Measurements from ENCODE around the gene UBE2O. TPM values are rescaled to one million over a fixed set of nuclear protein-coding genes. Genes with fewer than 3 reads are reported as not detected.

Gene UBE2O
- total RNA-seq, 1 experiment from 2014 or later: 64.7 TPM

DNA sequence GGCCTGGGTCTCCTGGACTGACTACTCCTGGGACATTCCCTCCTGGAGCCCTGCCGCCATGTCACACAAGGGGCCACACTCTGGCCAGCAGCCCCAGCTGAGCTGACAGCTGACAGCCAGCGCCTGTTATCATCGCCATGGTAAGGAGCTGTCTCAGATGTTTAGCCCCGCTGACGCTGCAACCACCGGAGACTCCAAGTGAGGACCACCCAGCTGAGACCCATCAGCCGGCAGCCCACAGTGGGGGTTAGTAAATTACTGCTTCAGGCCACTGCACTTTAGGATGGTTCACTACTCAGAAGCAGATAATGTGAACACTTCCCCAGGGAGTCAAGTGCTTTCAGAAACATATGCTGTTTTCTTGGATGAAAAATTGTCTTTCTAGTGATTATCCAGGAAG, 83.1 kb downstream of the UBE2O start:
- DNase-seq (no peak), ATAC-seq (no peak)
- CTCF ChIA-PET: interaction anchor here (0.8 to 1.7 kb wide), 4 partner anchors 8 to 28 kb away, joined by 6 to 24 read pairs (median 14); partner anchors contain the start of genes PRPSAP1 and SPHK1
- Histone ChIP-seq H3F3A (ENCODE audit: low read length, unreplicated experiment) (no peaks in the 10 kb centered on the region), H3K4me3 (ENCODE audit: low read length) (no peak overlapping the region), H3K9me3 (ENCODE audit: low read length) (no peaks in the 10 kb centered on the region), H3K9ac (ENCODE audit: low read length) (peak overlapping the region; percentile 25; the same call in 1 of the 2 replicates), H3K36me3 (ENCODE audit: low read depth, low read length) (no peaks in the 10 kb centered on the region), H3K9me2 (replicated peaks; ENCODE audit: low read length) (no peaks in the 10 kb centered on the region), H3K4me1 (ENCODE audit: insufficient read depth, low read length) (peaks cover 28% of the 10 kb centered on the region), H2AFZ (ENCODE audit: low read length) (no peak overlapping the region), H4K20me1 (ENCODE audit: low read length) (no peaks in the 10 kb centered on the region), H3K4me2 (ENCODE audit: low read length) (peak overlapping the region; percentile 51; the same call in 1 of the 2 replicates), H3K27me3 (ENCODE audit: low read length) (no peaks in the 10 kb centered on the region), H3K79me2 (ENCODE audit: low read length) (no peaks in the 10 kb centered on the region), H3K27ac (ENCODE audit: low read length) (peak overlapping the region; percentile 80)
- POLR2A ChIA-PET (ENCODE audit: unreplicated experiment): interaction anchor here (0.6 kb wide), 1 partner anchor 916 kb away, joined by 7 read pairs; no protein-coding TSS in a partner anchor
- intact Hi-C loops (cut with micrococcal nuclease): loop anchor here (1.0 to 2.0 kb wide), 3 partner anchors 15 to 28 kb away; no protein-coding TSS in a partner anchor
- BruUV-seq (replicated peaks): no TSS peak
- no peak for TF ChIP-seq EZH2 (IDR thresholded peaks at IDR 0.05; ENCODE audit: low read length, unreplicated experiment)
- no peak for TF ChIP-seq EZH2phosphoT487 (IDR thresholded peaks at IDR 0.05; ENCODE audit: borderline replicate concordance, low read length)
- no peak for TF ChIP-seq CTCF (conservative IDR thresholded peaks at IDR 0.05; ENCODE audit: low read depth, low read length)

DNA sequence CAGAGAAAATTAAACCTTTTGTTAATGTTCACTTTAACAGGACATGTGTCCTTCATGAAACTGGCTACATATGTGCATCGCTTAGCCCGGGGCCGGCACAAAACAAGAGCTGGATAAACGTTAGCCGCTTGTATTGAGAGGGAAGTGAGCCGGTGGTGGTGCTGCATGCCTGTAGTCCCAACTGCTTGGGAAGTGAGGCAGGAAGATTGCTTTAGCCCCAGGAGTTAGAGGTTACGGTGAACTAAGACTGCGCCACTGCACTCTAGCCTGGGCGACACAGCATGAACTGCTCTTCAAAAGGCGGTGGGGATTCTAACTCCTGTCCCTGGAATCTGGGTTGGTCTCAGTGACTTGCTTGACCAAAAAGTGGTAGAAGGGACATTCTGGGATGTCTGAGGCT, 83.6 kb downstream of the UBE2O start:
- Histone ChIP-seq H3F3A (ENCODE audit: low read length, unreplicated experiment) (no peaks in the 10 kb centered on the region), H3K9ac (ENCODE audit: low read length) (no peak overlapping the region), H4K20me1 (ENCODE audit: low read length) (no peaks in the 10 kb centered on the region), H3K79me2 (ENCODE audit: low read length) (no peaks in the 10 kb centered on the region), H3K9me2 (replicated peaks; ENCODE audit: low read length) (no peaks in the 10 kb centered on the region), H3K4me1 (ENCODE audit: insufficient read depth, low read length) (peaks cover 28% of the 10 kb centered on the region), H3K4me3 (ENCODE audit: low read length) (no peak overlapping the region), H2AFZ (ENCODE audit: low read length) (no peak overlapping the region), H3K4me2 (ENCODE audit: low read length) (no peak overlapping the region), H3K36me3 (ENCODE audit: low read depth, low read length) (no peaks in the 10 kb centered on the region), H3K27me3 (ENCODE audit: low read length) (no peaks in the 10 kb centered on the region), H3K9me3 (ENCODE audit: low read length) (no peaks in the 10 kb centered on the region), H3K27ac (ENCODE audit: low read length) (no peak overlapping the region)
- no peak for TF ChIP-seq CTCF (conservative IDR thresholded peaks at IDR 0.05; ENCODE audit: low read depth, low read length)
- TF ChIP-seq EZH2phosphoT487 (IDR thresholded peaks at IDR 0.05; ENCODE audit: borderline replicate concordance, low read length): no peak
- TF ChIP-seq EZH2 (IDR thresholded peaks at IDR 0.05; ENCODE audit: low read length, unreplicated experiment): no peak
- ChIA-PET POLR2A (ENCODE audit: unreplicated experiment) (no interaction called here), CTCF (interaction anchor here (1.7 kb wide), 1 partner anchor 29 kb away, joined by 24 read pairs; no protein-coding TSS in a partner anchor)
- no TSS peak for BruUV-seq (replicated peaks)
- DNase-seq (no peak), ATAC-seq (no peak)
- intact Hi-C loops (cut with micrococcal nuclease): no loop called here

DNA sequence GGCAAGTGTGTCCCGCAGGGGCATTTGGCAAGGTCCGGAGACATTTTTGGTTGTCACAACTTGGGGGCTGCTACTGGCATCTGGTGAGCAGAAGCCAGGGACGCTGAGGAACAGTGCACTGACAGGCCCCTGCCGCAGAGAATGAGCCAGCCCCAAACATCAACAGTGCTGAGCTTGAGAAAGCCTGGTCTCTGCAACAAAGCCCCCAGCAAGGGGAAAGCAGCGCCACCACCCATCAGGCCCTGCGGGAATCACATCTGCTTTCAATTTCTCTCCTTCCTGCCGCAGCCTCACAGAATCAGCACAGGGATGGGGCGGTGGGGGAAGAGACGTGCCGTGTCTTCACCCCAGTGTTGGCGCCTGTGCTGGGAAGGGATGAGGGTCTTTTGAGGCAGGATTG, 84.4 kb downstream of the UBE2O start:
- H3K27ac ChIP-seq (ENCODE audit: low read length): no peak overlapping the region
- no peak overlapping the region for H3K9ac ChIP-seq (ENCODE audit: low read length)
- ChIA-PET CTCF (no interaction called here), POLR2A (ENCODE audit: unreplicated experiment) (no interaction called here)
- H3K79me2 ChIP-seq (ENCODE audit: low read length): no peaks in the 10 kb centered on the region
- H3K4me1 ChIP-seq (ENCODE audit: insufficient read depth, low read length): peaks cover 28% of the 10 kb centered on the region
- no peak for ATAC-seq
- no peak overlapping the region for H2AFZ ChIP-seq (ENCODE audit: low read length)
- TF ChIP-seq EZH2phosphoT487 (IDR thresholded peaks at IDR 0.05; ENCODE audit: borderline replicate concordance, low read length) (no peak), CTCF (conservative IDR thresholded peaks at IDR 0.05; ENCODE audit: low read depth, low read length) (no peak), EZH2 (IDR thresholded peaks at IDR 0.05; ENCODE audit: low read length, unreplicated experiment) (no peak)
- no peaks in the 10 kb centered on the region for H3K27me3 ChIP-seq (ENCODE audit: low read length)
- no peaks in the 10 kb centered on the region for H3K36me3 ChIP-seq (ENCODE audit: low read depth, low read length)
- no peak overlapping the region for H3K4me3 ChIP-seq (ENCODE audit: low read length)
- H3K4me2 ChIP-seq (ENCODE audit: low read length): no peak overlapping the region
- intact Hi-C loops (cut with micrococcal nuclease): no loop called here
- H3K9me3 ChIP-seq (ENCODE audit: low read length): no peaks in the 10 kb centered on the region
- H3F3A ChIP-seq (ENCODE audit: low read length, unreplicated experiment): no peaks in the 10 kb centered on the region
- H3K9me2 ChIP-seq (replicated peaks; ENCODE audit: low read length): no peaks in the 10 kb centered on the region
- no peak for DNase-seq
- H4K20me1 ChIP-seq (ENCODE audit: low read length): no peaks in the 10 kb centered on the region
- no TSS peak for BruUV-seq (replicated peaks)

Data from PC-3 (cell line).